ENCODE data around the gene ACTRT2. TPM values are rescaled to one million over a fixed set of nuclear protein-coding genes. Genes with fewer than 3 reads are reported as not detected.

The ACTRT2 gene
- total and polyA plus RNA-seq, 10 of the 15 experiments (the other 5 are each of a cell fraction or from before 2014, with no cell fraction given), result not detected

- TF ChIP-seq ZNF592 (IDR thresholded peaks at IDR 0.05), result no peak
Measured at GRCh38 chr1:3070309-3070643, 49.0 kb downstream of the ACTRT2 start (continued).

GRCh38 chr1:3070644-3071564 lies 49.6 kb downstream of the ACTRT2 start:
- no peak overlapping the region for H3K4me2 ChIP-seq (ENCODE audit: control insufficient read depth, insufficient read depth)
- ChIA-PET RAD21 (ENCODE audit: unreplicated experiment) (no interaction called here), CTCF (no interaction called here), SMC1A (ENCODE audit: uncharacterized antibody, unreplicated experiment) (no interaction called here), POLR2A (no interaction called here)
- BruUV-seq (replicated peaks), result no TSS peak
- no peaks in the 10 kb centered on the region; a peak in 4 of 4 replicates for H3K27me3 ChIP-seq (replicated peaks in 1 of 2; ENCODE audit: control insufficient read depth in 2 of 2, insufficient read depth in 2 of 2, low read length in 1 of 2)
- WGBS (ENCODE audit: insufficient coverage, insufficient replicate concordance, low lambda C conversion rate, missing lambda C conversion rate), result 62% methylated on average over 72 of the region's 97 CpGs
- FAIRE-seq (no peak), ATAC-seq (no peak), DNase-seq (ENCODE audit: low read depth, low spot score) (no peak)
- H3K9me3 ChIP-seq (replicated peaks; ENCODE audit: control insufficient read depth, insufficient read depth, low read length), result no peaks in the 10 kb centered on the region
- in situ Hi-C loops (cut with MboI) (no loop called here), intact Hi-C loops (cut with micrococcal nuclease; ENCODE audit: unreplicated experiment) (no loop called here)
- no peak overlapping the region for H2AFZ ChIP-seq (ENCODE audit: control insufficient read depth, low read depth, low read length)
- no peak overlapping the region for H3K9ac ChIP-seq (ENCODE audit: control insufficient read depth, insufficient read depth, low read length)
- no peaks in the 10 kb centered on the region for H3K4me1 ChIP-seq (ENCODE audit: control insufficient read depth, insufficient read depth, low read length)
- no peaks in the 10 kb centered on the region for H3K79me2 ChIP-seq (ENCODE audit: control insufficient read depth, insufficient read depth, low read length)
- H4K20me1 ChIP-seq (ENCODE audit: control insufficient read depth, insufficient read depth), result no peaks in the 10 kb centered on the region
- no peak overlapping the region for H3K4me3 ChIP-seq
- no peak overlapping the region for H3K27ac ChIP-seq (ENCODE audit: control insufficient read depth, insufficient read depth)
- H3K36me3 ChIP-seq (ENCODE audit: control insufficient read depth in 2 of 2, insufficient read depth in 2 of 2, low read length in 1 of 2), result no peaks in the 10 kb centered on the region
- TF ChIP-seq USF1 (IDR thresholded peaks at IDR 0.05; ENCODE audit: borderline replicate concordance, extremely low read length, insufficient read depth, low read depth, low read length), result no peak
- no peak for TF ChIP-seq HSF1 (IDR thresholded peaks at IDR 0.05; ENCODE audit: low read depth, low read length)
- no peak for TF ChIP-seq CEBPB (IDR thresholded peaks at IDR 0.05; ENCODE audit: borderline replicate concordance in 1 of 2, low read depth in 2 of 2, low read length in 2 of 2)
- TF ChIP-seq RCOR1 (conservative IDR thresholded peaks at IDR 0.05; ENCODE audit: low read depth, low read length), result no peak
- TF ChIP-seq POLR2A (IDR thresholded peaks at IDR 0.05; ENCODE audit: low read depth, low read length), result no peak
- no peak for TF ChIP-seq ZZZ3 (IDR thresholded peaks at IDR 0.05; ENCODE audit: control insufficient read depth, insufficient read length, low read depth)
- TF ChIP-seq ELK1 (IDR thresholded peaks at IDR 0.05; ENCODE audit: low read depth, low read length), result no peak
- TF ChIP-seq ATF2 (IDR thresholded peaks at IDR 0.05; ENCODE audit: low read length), result no peak
- no peak for TF ChIP-seq EED (IDR thresholded peaks at IDR 0.05; ENCODE audit: low read depth)
- TF ChIP-seq MXI1 (IDR thresholded peaks at IDR 0.05; ENCODE audit: low read depth, low read length), result no peak
- TF ChIP-seq CHD1 (IDR thresholded peaks at IDR 0.05; ENCODE audit: low read depth, low read length), result no peak

Measured in GM12878 (cell line).